Lung (tissue), 12 donors: ENCODE results near the gene LIN54. TPM values are rescaled to one million over a fixed set of nuclear protein-coding genes. Genes with fewer than 3 reads are reported as not detected.

Experiments
- ATAC-seq: fragments of 200-7000 bp; cut with Tn5 transposase; one replicate; pipeline ENCODE4 v1.9.1; 2020; ENCODE audit warnings: moderate number of reproducible peaks; ENCODE audit not compliant: insufficient read depth, low FRiP score
- DNase-seq, 3 donors: peaks; one replicate each; pipeline ENCODE4 v3.0.0-alpha.2; 2013 to 2017
- H3K27ac ChIP-seq, 2 donors: one replicate each; pipeline ENCODE4 v1.5.1; 2013; ENCODE audit warnings: mild to moderate bottlenecking in 2 of 2, moderate library complexity in 2 of 2, control low read depth in 1 of 2, inconsistent platforms in 1 of 2, low read depth in 1 of 2, low read length in 1 of 2
- H3K27me3 ChIP-seq, 3 donors: one replicate each; pipeline ENCODE4 v1.5.1; 2013; ENCODE audit warnings: low read length in 2 of 3; ENCODE audit not compliant: control insufficient read depth in 3 of 3, insufficient read depth in 3 of 3
- H3K36me3 ChIP-seq, 4 donors: one replicate each; pipeline ENCODE4 v1.5.1; 2013; ENCODE audit warnings: low read length in 4 of 4, mild to moderate bottlenecking in 1 of 4, moderate library complexity in 1 of 4; ENCODE audit not compliant: control insufficient read depth in 4 of 4, insufficient read depth in 4 of 4
- H3K4me1 ChIP-seq, 5 donors: one replicate each; pipeline ENCODE4 v1.5.1; 2013; ENCODE audit warnings: low read length in 5 of 5, mild to moderate bottlenecking in 2 of 5, moderate library complexity in 1 of 5; ENCODE audit not compliant: control insufficient read depth in 5 of 5, insufficient read depth in 5 of 5
- H3K4me3 ChIP-seq: one replicate; pipeline ENCODE4 v1.5.1; 2013; ENCODE audit warnings: mild to moderate bottlenecking, control low read depth, moderate library complexity
- H3K9ac ChIP-seq, 2 donors: one replicate each; pipeline ENCODE4 v1.5.1; 2013; ENCODE audit warnings: low read length in 2 of 2, control low read depth in 1 of 2; ENCODE audit not compliant: insufficient read depth in 1 of 2
- H3K9me3 ChIP-seq, 4 donors: one replicate each; pipeline ENCODE4 v1.5.1; 2013; ENCODE audit warnings: low read length in 3 of 4, mild to moderate bottlenecking in 1 of 4, moderate library complexity in 1 of 4; ENCODE audit not compliant: control insufficient read depth in 4 of 4, insufficient read depth in 3 of 4
- CTCF ChIP-seq: IDR thresholded peaks from 2 replicates; pipeline ENCODE4 v1.5.1; 2012; ENCODE audit warnings: mild to moderate bottlenecking; ENCODE audit errors: control extremely low read depth, extremely low read depth
- WGBS, 2 donors: extraction: QIAGEN DNeasy Blood & Tissue Kit; methylation state at CpG; one replicate each; pipeline ENCODE4 v1.1.7; 2013; 5-methylcytosine and 5-hydroxymethylcytosine counted together
- polyA plus RNA-seq, 2 donors: library from polyadenylated mRNA; stranded (reverse); fragments of 200-250 nt; gene quantifications; one replicate each; pipeline ENCODE4 v1.2.1, GENCODE V29; 2013
- total RNA-seq, 2 donors: library from RNA; depleted of rRNA in 1 of 2; stranded (reverse); fragments of >200 nt in 1 of 2; gene quantifications; one replicate each; pipeline ENCODE4 v1.2.1, GENCODE V29; 2014 to 2021
- donor health status: control.
- donor health status: control.
- donor health status: Bipolar disorder and iron deficiency.
- donor health status: healthy.
- donor health status: DM: yes; HTN: yes; CAD: no.

Gene LIN54
- total and polyA plus RNA-seq, 4 donors = 2.7 to 14.1 (median 7.3) TPM

- H3K9me3 ChIP-seq = no peaks in the 10 kb centered on the region
- WGBS, 2 donors = 88 to 91% methylated on average over 5 of the region's 5 CpGs
- no peak overlapping the region for H3K9ac ChIP-seq
- no peak for TF ChIP-seq CTCF
- ATAC-seq (no peak), DNase-seq (no peak)
- no peaks in the 10 kb centered on the region for H3K27me3 ChIP-seq
- H3K4me3 ChIP-seq = no peak overlapping the region
- H3K4me1 ChIP-seq = no peaks in the 10 kb centered on the region
- H3K36me3 ChIP-seq = peaks cover 6 to 17% (median 13%) of the 10 kb centered on the region in 4 donors
- H3K27ac ChIP-seq = no peak overlapping the region
Measured at GRCh38 chr4:82930848-82931755, 79.5 kb downstream of the LIN54 start.

GRCh38 chr4:82921795-82922194 is 88.8 kb downstream of the LIN54 start:
- no peaks in the 10 kb centered on the region for H3K9me3 ChIP-seq
- no peak for TF ChIP-seq CTCF
- H3K27me3 ChIP-seq = no peaks in the 10 kb centered on the region
- DNase-seq = no peak
- H3K4me1 ChIP-seq = no peaks in the 10 kb centered on the region
- H3K9ac ChIP-seq = no peak overlapping the region
- peaks cover 4 to 11% (median 7%) of the 10 kb centered on the region in 4 donors for H3K36me3 ChIP-seq
- no peak overlapping the region for H3K4me3 ChIP-seq
- H3K27ac ChIP-seq = no peak overlapping the region
- ATAC-seq = no peak

- H3K4me1 ChIP-seq = no peaks in the 10 kb centered on the region
- 89 to 92% methylated on average over 2 of the region's 2 CpGs for WGBS, 2 donors
Measured at GRCh38 chr4:82919386-82919785, 91.2 kb downstream of the LIN54 start.

More at GRCh38 chr4:82919386-82919785, 91.2 kb downstream of the LIN54 start:
- no peak for DNase-seq
- no peak overlapping the region for H3K4me3 ChIP-seq
- no peak for ATAC-seq
- TF ChIP-seq CTCF = no peak
- H3K36me3 ChIP-seq = peaks cover 3 to 12% (median 7%) of the 10 kb centered on the region in 4 donors
- H3K27ac ChIP-seq = no peak overlapping the region
- H3K9me3 ChIP-seq = no peaks in the 10 kb centered on the region
- no peak overlapping the region for H3K9ac ChIP-seq
- no peaks in the 10 kb centered on the region for H3K27me3 ChIP-seq
